ENCODE results near the gene SLC27A5. TPM values are rescaled to one million over a fixed set of nuclear protein-coding genes. Genes with fewer than 3 reads are reported as not detected.

SLC27A5 gene
- total and polyA plus RNA-seq, 7 donors: 2.3 to 22.9 (median 7.8) TPM

- DNase-seq: no peak
- intact Hi-C loops (cut with DNase I): no loop called here
- 79 to 83% methylated on average over 3 of the region's 3 CpGs for WGBS, 2 donors
- Histone ChIP-seq H3K27ac (no peak overlapping the region), H3K36me3 (no peaks in the 10 kb centered on the region), H3K4me1 (no peaks in the 10 kb centered on the region), H3K9me3 (no peaks in the 10 kb centered on the region), H3K27me3 (peaks cover 0 to 9% (median 0%) of the 10 kb centered on the region in 3 donors), H3K4me3 (no peak overlapping the region)
- TF ChIP-seq CTCF (IDR thresholded peaks at IDR 0.05): no peak
- no peak for TF ChIP-seq POLR2A (IDR thresholded peaks at IDR 0.05)
- no peak for TF ChIP-seq POLR2AphosphoS5 (IDR thresholded peaks at IDR 0.05)
- TF ChIP-seq EP300 (IDR thresholded peaks at IDR 0.05): no peak
These were observed 17.6 kb upstream of the SLC27A5 start for GRCh38 chr19:58529405-58529804.

GRCh38 chr19:58522709-58523108, 10.9 kb upstream of the SLC27A5 start:
- Histone ChIP-seq H3K27ac (no peak overlapping the region), H3K36me3 (no peaks in the 10 kb centered on the region), H3K27me3 (no peaks in the 10 kb centered on the region), H3K9me3 (no peaks in the 10 kb centered on the region), H3K4me1 (peaks cover 0 to 23% (median 21%) of the 10 kb centered on the region in 4 donors), H3K4me3 (no peak overlapping the region)
- intact Hi-C loops (cut with DNase I): no loop called here
- 91 to 92% methylated on average over 3 of the region's 3 CpGs for WGBS, 2 donors
- TF ChIP-seq EP300 (IDR thresholded peaks at IDR 0.05): no peak
- no peak for TF ChIP-seq POLR2AphosphoS5 (IDR thresholded peaks at IDR 0.05)
- TF ChIP-seq CTCF (IDR thresholded peaks at IDR 0.05): no peak
- no peak for TF ChIP-seq POLR2A (IDR thresholded peaks at IDR 0.05)
- no peak for DNase-seq

- intact Hi-C loops (cut with DNase I): no loop called here
- no peaks in the 10 kb centered on the region for H3K27me3 ChIP-seq
- H3K4me1 ChIP-seq: peaks cover 0 to 34% (median 31%) of the 10 kb centered on the region in 4 donors
- peaks cover 4 to 8% (median 7%) of the 10 kb centered on the region in 4 donors for H3K36me3 ChIP-seq
- H3K4me3 ChIP-seq: no peak overlapping the region
- no peak for DNase-seq
- no peaks in the 10 kb centered on the region for H3K9me3 ChIP-seq
- TF ChIP-seq CTCF (IDR thresholded peaks at IDR 0.05) (no peak), POLR2AphosphoS5 (IDR thresholded peaks at IDR 0.05) (no peak), POLR2A (IDR thresholded peaks at IDR 0.05) (no peak)
- no peak overlapping the region for H3K27ac ChIP-seq
- 77% methylated on average over 4 of the region's 4 CpGs for WGBS, 2 donors
These were observed 9.9 kb upstream of the SLC27A5 start for GRCh38 chr19:58521651-58522050.

- Histone ChIP-seq H3K27ac (peak overlapping the region; percentile 92 to 97 (median 96)), H3K9me3 (no peaks in the 10 kb centered on the region), H3K27me3 (no peaks in the 10 kb centered on the region), H3K4me1 (peaks cover 0 to 40% (median 37%) of the 10 kb centered on the region in 4 donors), H3K36me3 (peaks cover 13 to 22% (median 16%) of the 10 kb centered on the region in 4 donors), H3K4me3 (peak overlapping the region; percentile 74 to 75 (median 75))
- TF ChIP-seq EP300 (IDR thresholded peaks at IDR 0.05) (no peak), POLR2A (IDR thresholded peaks at IDR 0.05) (no peak), CTCF (IDR thresholded peaks at IDR 0.05) (peak in 1 of 4 experiments; percentile 11), POLR2AphosphoS5 (IDR thresholded peaks at IDR 0.05) (no peak)
- 6 to 10% methylated on average over 7 of the region's 7 CpGs for WGBS, 2 donors
- peak; percentile 62 for DNase-seq
- intact Hi-C loops (cut with DNase I): loop anchor here (1.0 kb wide), 1 partner anchor 23 kb away; no protein-coding TSS in a partner anchor
These were observed 8.4 kb upstream of the SLC27A5 start for GRCh38 chr19:58520257-58520599.

Measured in sigmoid colon (tissue), 7 donors.